Smooth muscle cell (in vitro differentiated cells): ENCODE data around the gene TAX1BP3. TPM values are rescaled to one million over a fixed set of nuclear protein-coding genes. Genes with fewer than 3 reads are reported as not detected.

Experiments
- DNase-seq: peaks from one replicate; lab custom pipeline; 2025; ENCODE audit not compliant: unreplicated experiment; lab: John Stamatoyannopoulos, UW
- H2AFZ ChIP-seq: fragments of 200-600 bp; sonication (generic); 2 replicates; pipeline ENCODE4 v1.6.0; 2016; ENCODE audit warnings: antibody characterized with exemption, low read depth, mild to moderate bottlenecking
- H3F3A ChIP-seq: fragments of 200-600 bp; sonication (generic); 2 replicates; pipeline ENCODE4 v1.6.0; 2017; ENCODE audit warnings: antibody characterized with exemption, low read depth
- H3K27ac ChIP-seq: fragments of 200-600 bp; sonication (generic); 2 replicates; pipeline ENCODE4 v1.5.1; 2016; ENCODE audit warnings: low read depth, mild to moderate bottlenecking
- H3K27me3 ChIP-seq: fragments of 200-600 bp; sonication (generic); 2 replicates; pipeline ENCODE4 v1.6.1; 2016; ENCODE audit warnings: low read depth, mild to moderate bottlenecking
- H3K36me3 ChIP-seq: fragments of 200-600 bp; sonication (generic); 2 replicates; pipeline ENCODE4 v1.5.1; 2016; ENCODE audit warnings: low read depth
- H3K4me1 ChIP-seq: fragments of 200-600 bp; sonication (generic); 2 replicates; pipeline ENCODE4 v1.5.1; 2016; ENCODE audit warnings: low read depth
- H3K4me2 ChIP-seq: fragments of 200-600 bp; sonication (generic); 2 replicates; pipeline ENCODE4 v1.6.0; 2016; ENCODE audit warnings: mild to moderate bottlenecking
- H3K4me3 ChIP-seq: fragments of 200-600 bp; sonication (generic); 2 replicates; pipeline ENCODE4 v1.5.1; 2016; ENCODE audit warnings: mild to moderate bottlenecking
- H3K79me2 ChIP-seq: fragments of 200-600 bp; sonication (generic); 2 replicates; pipeline ENCODE4 v1.6.0; 2016; ENCODE audit warnings: low read depth, mild to moderate bottlenecking
- H3K9ac ChIP-seq: fragments of 200-600 bp; sonication (generic); 2 replicates; pipeline ENCODE4 v1.6.0; 2016; ENCODE audit warnings: low read depth
- H3K9me3 ChIP-seq: fragments of 200-600 bp; sonication (generic); replicated peaks from 2 replicates; pipeline ENCODE4 v1.5.1; 2016; ENCODE audit warnings: low read depth
- H4K20me1 ChIP-seq: fragments of 200-600 bp; sonication (generic); 2 replicates; pipeline ENCODE4 v1.6.0; 2016; ENCODE audit warnings: low read depth
- WGBS: methylation state at CpG from one replicate; pipeline ENCODE4 v1.1.7; 2016; ENCODE audit warnings: low lambda C conversion rate; 5-methylcytosine and 5-hydroxymethylcytosine counted together
- polyA plus RNA-seq: library from polyadenylated mRNA; unstranded; fragments of >200 nt; fragmentation: Nextera tagmentation; extraction: Ambion mirVana; gene quantifications from 2 replicates; pipeline ENCODE4 v1.2.1, GENCODE V29; 2016
- total RNA-seq: library from RNA; depleted of rRNA; stranded (reverse); fragments of >200 nt; gene quantifications from 2 replicates; pipeline ENCODE4 v1.2.3, GENCODE V29; 2014
- TF ChIP-seq, protein P1 (sequence below): fragments of 200-600 bp; sonication (generic); IDR thresholded peaks from 2 replicates; pipeline ENCODE4 v1.5.1; 2017; ENCODE audit warnings: borderline replicate concordance, mild to moderate bottlenecking, antibody characterized with exemption; ENCODE audit not compliant: insufficient read depth, poor library complexity, severe bottlenecking

The TAX1BP3 gene
- total and polyA plus RNA-seq, 2 experiments from 2014 or later: 115 to 295 TPM

- Histone ChIP-seq H3K27ac (no peak overlapping the region), H3F3A (no peaks in the 10 kb centered on the region), H3K27me3 (no peaks in the 10 kb centered on the region), H3K36me3 (no peaks in the 10 kb centered on the region), H3K4me3 (no peak overlapping the region), H3K4me2 (no peak overlapping the region), H4K20me1 (no peaks in the 10 kb centered on the region), H3K4me1 (no peaks in the 10 kb centered on the region), H3K9me3 (no peaks in the 10 kb centered on the region), H2AFZ (no peak overlapping the region), H3K79me2 (no peaks in the 10 kb centered on the region), H3K9ac (no peak overlapping the region)
- TF ChIP-seq, protein P1, sequence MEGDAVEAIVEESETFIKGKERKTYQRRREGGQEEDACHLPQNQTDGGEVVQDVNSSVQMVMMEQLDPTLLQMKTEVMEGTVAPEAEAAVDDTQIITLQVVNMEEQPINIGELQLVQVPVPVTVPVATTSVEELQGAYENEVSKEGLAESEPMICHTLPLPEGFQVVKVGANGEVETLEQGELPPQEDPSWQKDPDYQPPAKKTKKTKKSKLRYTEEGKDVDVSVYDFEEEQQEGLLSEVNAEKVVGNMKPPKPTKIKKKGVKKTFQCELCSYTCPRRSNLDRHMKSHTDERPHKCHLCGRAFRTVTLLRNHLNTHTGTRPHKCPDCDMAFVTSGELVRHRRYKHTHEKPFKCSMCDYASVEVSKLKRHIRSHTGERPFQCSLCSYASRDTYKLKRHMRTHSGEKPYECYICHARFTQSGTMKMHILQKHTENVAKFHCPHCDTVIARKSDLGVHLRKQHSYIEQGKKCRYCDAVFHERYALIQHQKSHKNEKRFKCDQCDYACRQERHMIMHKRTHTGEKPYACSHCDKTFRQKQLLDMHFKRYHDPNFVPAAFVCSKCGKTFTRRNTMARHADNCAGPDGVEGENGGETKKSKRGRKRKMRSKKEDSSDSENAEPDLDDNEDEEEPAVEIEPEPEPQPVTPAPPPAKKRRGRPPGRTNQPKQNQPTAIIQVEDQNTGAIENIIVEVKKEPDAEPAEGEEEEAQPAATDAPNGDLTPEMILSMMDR: no peak
- WGBS: 92% methylated on average over 27 of the region's 27 CpGs
- DNase-seq: no peak
Measured at GRCh38 chr17:3678821-3679530, 10.6 kb upstream of the TAX1BP3 start.

GRCh38 chr17:3678095-3678820 lies 9.9 kb upstream of the TAX1BP3 start:
- 57% methylated on average over 16 of the region's 16 CpGs for WGBS
- no peak for DNase-seq
- Histone ChIP-seq H3K4me2 (no peak overlapping the region), H3K36me3 (no peaks in the 10 kb centered on the region), H3K4me1 (no peaks in the 10 kb centered on the region), H3K4me3 (no peak overlapping the region), H3K9me3 (no peaks in the 10 kb centered on the region), H3K27me3 (no peaks in the 10 kb centered on the region), H2AFZ (no peak overlapping the region), H4K20me1 (no peaks in the 10 kb centered on the region), H3K27ac (no peak overlapping the region), H3F3A (no peaks in the 10 kb centered on the region), H3K9ac (no peak overlapping the region), H3K79me2 (no peaks in the 10 kb centered on the region)
- TF ChIP-seq, protein P1: no peak

GRCh38 chr17:3675886-3676285 lies 7.5 kb upstream of the TAX1BP3 start:
- Histone ChIP-seq H3K27ac (no peak overlapping the region), H3K4me2 (no peak overlapping the region), H3F3A (no peaks in the 10 kb centered on the region), H3K36me3 (no peaks in the 10 kb centered on the region), H2AFZ (no peak overlapping the region), H4K20me1 (no peaks in the 10 kb centered on the region), H3K4me1 (no peaks in the 10 kb centered on the region), H3K27me3 (no peaks in the 10 kb centered on the region), H3K9ac (no peak overlapping the region), H3K4me3 (no peak overlapping the region), H3K79me2 (no peaks in the 10 kb centered on the region), H3K9me3 (no peaks in the 10 kb centered on the region)
- 95% methylated on average over 11 of the region's 11 CpGs for WGBS
- DNase-seq: no peak
- TF ChIP-seq, protein P1: no peak

DNA sequence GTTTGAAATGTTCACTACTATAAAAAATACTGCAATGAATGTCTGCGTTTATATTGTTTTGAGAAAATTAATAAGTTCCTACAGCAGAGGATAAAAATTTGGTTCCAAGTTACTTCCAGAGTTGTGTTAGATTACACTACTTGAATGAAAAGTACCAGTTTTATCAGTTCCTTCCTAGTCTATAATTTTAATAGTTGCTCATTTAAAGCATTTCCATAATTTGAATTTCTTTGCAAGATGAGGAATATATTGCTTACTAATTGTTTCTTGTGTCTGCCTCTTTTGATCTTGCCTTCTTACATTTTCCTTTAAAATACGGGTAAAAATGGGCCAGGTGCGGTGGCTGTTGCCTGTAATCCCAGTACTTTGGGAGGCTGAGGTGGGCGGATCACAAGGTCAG lies 4.2 kb upstream of the TAX1BP3 start:
- Histone ChIP-seq H3K9ac (no peak overlapping the region), H3K4me1 (peaks cover 4% of the 10 kb centered on the region), H3K4me3 (no peak overlapping the region), H3K27me3 (no peaks in the 10 kb centered on the region), H3K4me2 (no peak overlapping the region), H3K9me3 (no peaks in the 10 kb centered on the region), H3K27ac (no peak overlapping the region), H3K79me2 (peaks cover 24% of the 10 kb centered on the region), H3F3A (no peaks in the 10 kb centered on the region), H3K36me3 (no peaks in the 10 kb centered on the region), H4K20me1 (peaks cover 13% of the 10 kb centered on the region), H2AFZ (no peak overlapping the region)
- no peak for DNase-seq
- TF ChIP-seq, protein P1: no peak
- WGBS: 98% methylated on average over 4 of the region's 4 CpGs
